HFF-Myc (cell line): Measurements from ENCODE around the gene CACNA1C.

Experiments
- DNase-seq: peaks from one replicate; pipeline ENCODE4 v3.0.0-alpha.2; 2011; ENCODE audit warnings: low read depth; ENCODE audit errors: extremely low read depth
- H3K4me3 ChIP-seq: replicated peaks from 2 replicates; pipeline ENCODE4 v1.5.1; 2011; ENCODE audit warnings: low read depth, mild to moderate bottlenecking, control low read depth, low read length
- TF ChIP-seq, protein P1 (sequence below): IDR thresholded peaks from 2 replicates; pipeline ENCODE4 v1.5.1; 2012; ENCODE audit warnings: mild to moderate bottlenecking, low read depth, low read length, control low read depth; ENCODE audit errors: missing control alignments

The CACNA1C gene

DNA sequence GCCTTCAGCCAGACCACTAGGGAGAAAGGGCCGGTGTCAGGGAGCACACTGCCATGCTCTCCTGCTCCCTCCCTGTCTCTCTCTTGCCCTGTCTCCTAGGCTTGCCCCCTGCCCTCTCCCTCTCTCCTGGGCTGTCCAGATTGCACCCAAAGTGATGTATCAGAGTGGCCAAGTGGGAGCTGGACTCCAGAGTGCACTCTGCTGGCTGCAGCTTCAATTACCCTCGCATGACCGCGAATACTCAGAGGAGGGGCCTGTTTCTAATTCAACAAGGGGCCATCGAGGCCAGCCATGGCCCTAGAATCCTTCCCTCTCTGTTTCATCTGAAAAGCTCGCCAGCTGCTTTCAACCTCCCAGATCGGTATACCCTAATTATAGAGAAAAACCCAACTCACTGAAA, 535.6 kb downstream of the CACNA1C start:
- no peak for DNase-seq
- H3K4me3 ChIP-seq = no peak overlapping the region
- TF ChIP-seq, protein P1, sequence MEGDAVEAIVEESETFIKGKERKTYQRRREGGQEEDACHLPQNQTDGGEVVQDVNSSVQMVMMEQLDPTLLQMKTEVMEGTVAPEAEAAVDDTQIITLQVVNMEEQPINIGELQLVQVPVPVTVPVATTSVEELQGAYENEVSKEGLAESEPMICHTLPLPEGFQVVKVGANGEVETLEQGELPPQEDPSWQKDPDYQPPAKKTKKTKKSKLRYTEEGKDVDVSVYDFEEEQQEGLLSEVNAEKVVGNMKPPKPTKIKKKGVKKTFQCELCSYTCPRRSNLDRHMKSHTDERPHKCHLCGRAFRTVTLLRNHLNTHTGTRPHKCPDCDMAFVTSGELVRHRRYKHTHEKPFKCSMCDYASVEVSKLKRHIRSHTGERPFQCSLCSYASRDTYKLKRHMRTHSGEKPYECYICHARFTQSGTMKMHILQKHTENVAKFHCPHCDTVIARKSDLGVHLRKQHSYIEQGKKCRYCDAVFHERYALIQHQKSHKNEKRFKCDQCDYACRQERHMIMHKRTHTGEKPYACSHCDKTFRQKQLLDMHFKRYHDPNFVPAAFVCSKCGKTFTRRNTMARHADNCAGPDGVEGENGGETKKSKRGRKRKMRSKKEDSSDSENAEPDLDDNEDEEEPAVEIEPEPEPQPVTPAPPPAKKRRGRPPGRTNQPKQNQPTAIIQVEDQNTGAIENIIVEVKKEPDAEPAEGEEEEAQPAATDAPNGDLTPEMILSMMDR = no peak

DNA sequence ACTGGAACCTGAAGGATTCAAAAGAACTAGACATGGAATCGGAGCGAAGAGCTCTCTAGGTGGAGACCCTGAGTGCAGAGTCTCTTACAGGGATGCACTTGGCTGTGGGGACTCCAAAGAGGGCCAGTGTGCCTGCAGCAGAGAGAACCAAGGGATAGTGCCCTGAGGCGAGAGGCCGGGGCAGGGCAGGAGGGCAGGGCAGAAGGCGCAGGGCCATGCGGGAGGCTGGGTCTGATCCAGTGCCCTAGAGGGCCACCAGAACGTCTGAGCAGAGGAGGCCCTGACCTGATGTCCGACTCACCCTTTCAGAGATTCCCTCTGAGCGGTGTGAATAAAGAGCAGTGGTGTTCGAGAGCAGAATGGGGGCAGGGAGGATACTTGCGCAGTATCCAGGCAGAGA, 536.6 kb downstream of the CACNA1C start:
- TF ChIP-seq, protein P1 = no peak
- DNase-seq = no peak
- no peak overlapping the region for H3K4me3 ChIP-seq

DNA sequence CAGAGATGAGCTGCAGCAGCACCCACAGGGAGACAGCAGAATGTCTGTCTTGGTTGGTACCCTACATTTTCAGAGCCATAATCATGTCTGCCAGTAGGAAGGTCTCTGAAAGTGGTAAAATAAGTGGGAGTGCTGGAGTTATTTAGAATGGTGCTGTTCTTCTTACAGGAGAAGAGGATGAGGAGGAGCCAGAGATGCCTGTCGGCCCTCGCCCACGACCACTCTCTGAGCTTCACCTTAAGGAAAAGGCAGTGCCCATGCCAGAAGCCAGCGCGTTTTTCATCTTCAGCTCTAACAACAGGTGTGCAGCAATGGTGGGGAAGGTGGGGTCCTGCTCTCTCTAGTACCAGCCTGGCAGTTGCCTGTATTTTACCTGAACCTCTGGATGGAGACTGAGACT, 540.3 kb downstream of the CACNA1C start:
- H3K4me3 ChIP-seq = no peak overlapping the region
- DNase-seq = no peak
- TF ChIP-seq, protein P1 = no peak

DNA sequence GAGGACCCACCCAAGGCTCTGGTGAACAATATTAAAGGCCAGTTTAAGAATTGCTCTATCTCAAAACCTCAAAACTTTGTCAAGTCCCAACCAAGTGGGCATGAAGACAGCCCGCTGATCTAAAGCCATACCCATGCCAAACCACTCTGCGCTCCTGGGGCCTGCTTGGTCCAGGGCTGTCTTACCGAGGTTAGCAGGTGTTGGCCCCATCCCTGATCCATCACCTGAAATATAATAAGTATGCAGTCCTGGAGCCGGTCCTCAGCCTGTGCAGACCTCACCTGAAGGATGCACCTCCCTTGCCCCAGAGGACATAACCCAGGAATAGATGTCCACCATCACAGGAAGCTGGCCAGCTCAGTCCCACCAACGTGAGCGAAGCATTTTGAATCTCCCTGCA, 543.7 kb downstream of the CACNA1C start:
- TF ChIP-seq, protein P1 = no peak
- no peak for DNase-seq
- no peak overlapping the region for H3K4me3 ChIP-seq

DNA sequence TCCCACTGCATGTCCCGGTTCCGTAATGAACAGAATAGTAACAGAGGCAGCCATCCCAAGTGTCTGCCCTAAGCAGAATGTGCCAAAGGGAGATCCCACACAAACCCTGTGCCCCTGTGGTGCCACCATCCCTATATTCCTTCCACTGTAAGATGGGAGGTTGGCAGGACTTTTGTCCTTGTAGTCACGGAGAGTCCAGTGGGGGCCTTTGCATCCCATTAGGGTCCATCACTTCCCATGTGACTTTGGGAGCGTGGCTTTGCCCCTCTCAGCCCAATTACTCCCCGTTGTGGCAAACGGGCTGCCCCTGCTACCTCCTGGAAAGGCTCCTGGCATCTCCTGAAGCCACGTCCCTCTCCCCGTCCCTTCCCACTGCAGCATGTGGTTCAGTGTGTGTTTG, 552.5 kb downstream of the CACNA1C start:
- no peak for DNase-seq
- TF ChIP-seq, protein P1 = no peak
- H3K4me3 ChIP-seq = no peak overlapping the region

DNA sequence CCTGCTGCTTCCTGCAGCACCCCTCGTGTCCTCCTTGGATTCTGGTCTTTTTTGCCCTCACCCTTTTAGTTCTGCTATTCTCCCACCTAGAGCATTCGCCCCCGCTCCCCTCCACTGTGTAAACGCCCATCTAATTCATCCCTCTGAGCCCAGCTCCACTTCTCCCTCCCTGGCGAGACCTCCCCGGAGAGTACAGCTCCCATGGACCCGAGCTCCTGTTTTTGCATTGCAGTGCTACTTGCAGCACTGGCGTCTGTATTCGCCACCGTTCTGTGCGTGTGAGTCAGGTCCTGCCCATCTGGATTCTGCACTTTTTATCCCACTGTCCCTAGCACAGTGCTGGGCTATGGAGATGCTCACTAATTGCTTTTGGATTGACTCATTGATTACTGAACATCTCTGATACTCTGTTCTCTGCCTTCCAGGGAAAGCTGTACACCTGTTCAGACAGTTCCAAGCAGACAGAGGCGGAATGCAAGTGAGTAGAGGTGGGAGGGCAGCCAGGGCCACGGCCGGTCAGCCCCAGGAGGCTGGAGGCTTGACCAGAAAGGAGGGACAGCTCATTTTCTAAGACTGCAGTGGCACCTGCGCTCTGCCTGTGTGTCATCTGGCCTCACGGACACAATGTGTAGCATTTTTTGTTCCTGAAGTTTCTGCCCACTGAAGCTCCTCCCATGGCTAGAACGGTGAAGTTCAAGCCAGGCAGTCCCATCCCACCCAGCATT, 553.6 kb downstream of the CACNA1C start:
- no peak for DNase-seq
- TF ChIP-seq, protein P1 = no peak
- no peak overlapping the region for H3K4me3 ChIP-seq
